NCI-H1417 treated with DMSO at 0.1 percent for 48 hours (cell line): Measurements from ENCODE around the gene TMCC1.
"Not testable (repeated sequence)": the region's sequence is repeated elsewhere in the genome, so short reads cannot be mapped to it uniquely, and the experiment has no call there.

Source experiments
- DNase-seq: peaks from one replicate; lab custom pipeline; 2025; lab: John Stamatoyannopoulos, UW

The TMCC1 gene

DNA sequence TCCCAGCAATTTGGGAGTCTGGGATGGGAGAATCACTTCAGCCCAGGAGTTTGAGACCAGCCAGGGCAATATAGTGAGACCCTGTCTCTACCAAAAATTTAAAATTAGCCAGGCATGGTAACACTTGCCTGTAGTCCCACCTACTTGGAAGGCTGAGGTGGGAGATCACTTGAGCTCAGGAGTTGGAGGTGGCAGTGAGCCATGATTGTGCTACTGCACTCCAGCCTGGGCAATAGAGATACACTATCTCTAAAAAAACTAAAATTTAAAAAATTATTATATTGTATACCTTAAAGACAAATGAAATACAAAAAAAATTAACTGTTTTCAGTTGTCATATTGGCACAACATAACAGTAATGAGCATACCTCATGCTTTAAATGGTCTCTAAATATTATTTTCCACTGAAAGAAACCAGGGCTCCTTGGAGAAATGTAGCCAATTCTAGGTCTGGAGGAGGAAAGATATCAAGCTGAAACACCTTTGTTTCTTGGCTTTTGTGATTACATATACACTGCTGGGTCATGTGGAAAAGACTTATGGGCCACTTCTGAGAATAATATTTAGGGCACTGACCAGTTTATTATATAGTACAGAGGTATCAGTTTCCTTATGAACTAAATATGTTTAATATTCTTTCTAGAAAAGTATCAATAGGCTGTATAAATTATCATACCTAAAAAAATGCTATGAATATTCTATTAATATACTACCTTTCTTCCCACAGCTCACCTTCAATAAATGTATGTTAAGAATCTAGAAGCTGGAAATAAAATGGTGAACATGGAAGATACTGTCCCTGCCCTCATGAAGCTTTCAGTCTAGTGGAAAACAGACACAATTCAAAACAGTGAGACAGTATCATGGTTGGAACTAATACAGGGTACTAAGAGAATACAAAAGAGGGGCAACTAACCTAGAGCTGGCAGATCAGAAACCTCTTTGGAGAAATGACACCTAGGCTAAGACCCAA, 119.5 kb downstream of the TMCC1 start:
- no peak for DNase-seq

DNA sequence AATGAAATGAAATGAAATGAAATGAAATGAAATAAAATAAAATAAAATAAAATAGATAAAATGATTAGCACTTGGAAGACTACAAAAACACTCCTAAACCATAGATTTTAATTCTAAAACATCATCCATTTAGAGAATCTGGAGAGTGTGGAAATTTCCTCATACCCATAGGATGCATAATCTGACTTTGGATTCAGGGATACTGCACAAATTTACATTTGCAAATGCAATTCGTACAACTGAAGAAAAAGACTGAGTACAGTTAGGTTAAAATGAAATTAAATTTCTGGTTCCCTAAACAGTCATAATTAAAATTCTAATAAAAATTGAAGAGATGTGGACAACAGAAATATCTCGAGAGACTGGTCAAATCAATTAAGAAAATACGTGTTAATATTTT, 122.9 kb downstream of the TMCC1 start:
- no peak for DNase-seq

DNA sequence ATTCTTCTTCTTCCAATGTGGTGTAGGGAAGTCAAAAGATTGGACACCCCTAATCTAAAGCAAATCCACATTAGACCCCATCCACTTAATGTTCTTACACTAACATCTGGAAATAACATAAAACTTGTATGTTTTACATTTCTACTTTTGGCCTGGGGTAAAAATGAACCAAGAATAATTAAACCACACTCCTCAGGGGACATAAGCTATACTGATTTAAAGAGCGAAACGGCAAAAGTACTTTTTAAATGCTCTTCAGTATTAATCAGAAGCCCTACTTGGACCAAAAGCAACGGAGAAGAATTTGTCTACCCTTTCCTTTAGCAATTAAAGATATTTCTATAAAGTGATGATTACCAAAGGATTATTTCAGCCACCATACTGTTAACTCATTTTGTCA, 123.9 kb downstream of the TMCC1 start:
- no peak for DNase-seq

DNA sequence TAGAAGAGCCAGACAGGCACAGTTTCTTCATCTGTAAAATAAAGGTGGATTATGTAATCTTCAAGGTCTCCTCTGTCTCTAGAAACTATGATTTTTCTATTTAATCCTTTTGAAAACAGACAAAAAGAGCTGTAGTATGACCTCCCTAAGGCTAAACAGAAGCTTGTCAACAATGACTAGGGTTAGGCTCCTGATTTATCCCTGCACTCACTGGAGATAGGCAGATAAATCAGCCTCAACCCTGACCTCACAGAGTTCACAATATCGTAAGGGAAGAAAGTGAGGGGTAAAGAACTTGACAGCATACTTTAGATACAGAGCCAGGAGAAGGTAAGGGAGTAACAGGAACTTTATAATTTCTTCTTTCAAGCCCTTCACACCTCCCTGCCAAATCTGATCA, 124.8 kb downstream of the TMCC1 start:
- DNase-seq, result no peak

DNA sequence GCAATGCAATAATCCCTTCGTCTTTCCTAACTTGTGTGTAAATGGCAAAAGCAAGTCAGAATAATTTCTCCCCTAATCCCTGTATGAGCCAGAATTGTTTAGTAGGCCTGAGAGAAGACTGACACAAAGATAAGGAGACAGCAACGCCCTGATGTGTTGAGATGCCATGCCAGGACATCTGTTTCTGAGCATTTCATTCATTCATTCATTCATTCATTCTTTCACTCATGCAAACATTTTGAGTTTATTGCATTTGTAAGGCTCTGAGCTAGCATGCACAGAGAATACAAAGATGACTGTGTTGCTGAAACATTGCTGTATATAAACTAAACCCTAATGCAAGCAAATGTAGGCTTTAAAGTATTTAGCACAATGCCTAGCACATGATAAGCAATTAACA, 127.4 kb downstream of the TMCC1 start:
- DNase-seq, result no peak

DNA sequence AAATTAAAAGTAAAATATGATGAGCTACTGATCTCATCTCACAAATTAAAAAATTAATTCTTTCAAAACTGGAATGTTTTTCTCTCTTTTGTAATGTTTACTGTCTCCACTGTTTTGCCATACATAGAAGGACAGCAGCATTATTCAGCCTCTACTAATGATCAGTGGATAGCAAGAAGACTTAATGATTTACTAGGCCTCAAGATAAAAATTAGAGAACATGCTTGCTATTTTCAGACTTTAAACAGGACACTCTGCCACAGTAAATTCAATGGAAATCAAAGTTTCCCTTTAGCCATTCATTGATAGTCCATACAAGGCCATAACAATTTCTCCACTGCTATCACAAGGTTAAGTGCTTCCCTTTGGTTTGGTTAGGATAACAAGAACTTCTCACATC, 129.4 kb downstream of the TMCC1 start:
- no peak for DNase-seq

DNA sequence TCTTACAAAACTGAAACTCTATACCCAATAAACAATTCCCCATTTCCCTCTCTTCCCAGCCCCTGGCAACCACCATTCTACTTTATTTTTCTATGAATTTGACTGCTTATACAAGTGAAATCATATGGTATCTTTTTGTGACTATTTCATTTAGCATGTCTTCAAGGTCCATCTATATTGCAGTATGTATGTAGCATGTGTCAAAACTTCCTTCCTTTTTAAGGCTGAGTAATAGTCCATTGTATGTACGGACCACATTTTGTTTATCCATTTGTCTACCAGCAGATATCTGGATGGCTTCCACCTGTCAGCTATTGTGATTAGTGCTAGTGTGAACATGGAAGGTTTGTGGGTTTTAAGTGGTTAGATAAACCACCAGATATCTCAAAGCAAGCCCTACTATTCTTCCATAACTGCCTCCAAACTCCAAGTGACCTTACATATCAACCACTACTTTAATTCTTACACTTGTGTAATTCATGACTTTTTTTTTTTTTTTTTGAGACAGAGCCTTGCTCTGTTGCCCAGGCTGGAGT, 134.7 kb downstream of the TMCC1 start:
- DNase-seq, result no peak

DNA sequence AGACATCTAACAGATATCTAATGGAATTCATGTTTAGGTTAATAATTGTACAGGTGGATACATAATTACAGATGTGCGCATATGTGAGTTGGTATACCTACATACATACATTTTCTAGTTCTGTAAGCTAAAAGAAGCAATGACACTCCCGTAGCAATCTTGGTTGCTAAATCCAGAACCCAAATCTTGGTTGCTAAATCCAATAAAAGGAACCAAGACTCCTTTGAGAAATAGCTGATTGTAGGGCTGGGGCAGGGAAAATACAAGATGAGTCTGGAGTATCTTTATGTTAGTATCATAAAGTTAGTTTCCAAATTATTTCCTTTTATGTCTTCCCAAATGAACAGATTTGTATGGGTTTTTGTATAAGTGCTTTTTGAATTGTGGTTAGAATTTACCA, 135.2 kb downstream of the TMCC1 start:
- DNase-seq, result no peak

DNA sequence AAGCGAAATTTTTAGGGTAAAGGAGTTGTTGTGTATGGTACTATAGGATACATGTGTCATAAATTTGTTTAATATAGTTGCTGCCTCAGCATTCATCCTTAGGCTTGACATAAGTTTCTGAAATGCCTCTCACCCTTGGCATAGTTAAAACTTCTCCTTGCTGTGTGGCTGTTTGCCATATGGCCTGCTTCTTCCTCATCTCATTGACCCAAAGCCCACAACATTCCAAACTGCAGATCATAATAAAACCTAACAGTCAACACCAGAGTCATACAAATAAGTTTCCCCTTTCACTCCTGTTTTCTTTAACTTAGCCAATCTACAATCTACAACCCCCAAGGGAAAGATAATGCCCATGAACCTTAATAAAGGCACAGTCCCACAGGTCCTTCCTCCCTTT, 136.6 kb downstream of the TMCC1 start:
- no peak for DNase-seq

DNA sequence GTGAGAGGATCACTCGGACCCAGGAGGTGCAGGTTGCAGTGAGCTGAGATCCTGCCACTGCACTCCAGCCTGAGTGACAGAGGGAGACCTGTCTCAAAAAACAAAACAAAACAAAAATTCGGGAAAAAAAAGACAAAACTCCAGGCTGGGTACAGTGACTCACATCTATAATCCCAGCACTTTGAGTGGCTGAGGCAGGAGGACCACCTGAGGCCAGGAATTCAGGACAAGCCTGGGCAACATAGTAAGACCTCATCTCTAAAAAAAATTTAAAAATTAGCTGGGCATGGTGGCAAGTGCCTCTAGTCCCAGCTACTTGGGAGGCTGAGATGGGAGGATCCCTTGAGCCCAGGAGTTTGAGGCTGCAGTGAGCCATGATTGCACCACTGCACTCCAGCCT, 142.4 kb downstream of the TMCC1 start:
- DNase-seq, result not testable (repeated sequence)

DNA sequence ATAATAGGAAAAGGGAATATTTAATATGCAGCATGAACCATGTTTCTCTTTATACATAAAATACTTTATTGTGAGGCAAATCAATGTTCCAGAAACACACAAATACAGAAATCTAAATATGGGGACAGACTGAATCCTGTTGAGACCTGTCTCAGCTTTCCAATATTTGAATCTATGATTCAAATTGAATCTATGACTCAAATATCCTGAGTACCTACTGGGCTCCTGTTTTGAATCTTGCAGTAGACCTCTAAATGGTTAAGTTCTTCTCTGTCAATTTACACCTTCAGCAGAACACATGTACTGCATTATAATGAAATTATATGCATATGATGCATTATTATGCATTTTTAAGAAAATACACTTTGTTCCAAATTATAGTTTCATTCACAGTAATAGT, 143.8 kb downstream of the TMCC1 start:
- no peak for DNase-seq

DNA sequence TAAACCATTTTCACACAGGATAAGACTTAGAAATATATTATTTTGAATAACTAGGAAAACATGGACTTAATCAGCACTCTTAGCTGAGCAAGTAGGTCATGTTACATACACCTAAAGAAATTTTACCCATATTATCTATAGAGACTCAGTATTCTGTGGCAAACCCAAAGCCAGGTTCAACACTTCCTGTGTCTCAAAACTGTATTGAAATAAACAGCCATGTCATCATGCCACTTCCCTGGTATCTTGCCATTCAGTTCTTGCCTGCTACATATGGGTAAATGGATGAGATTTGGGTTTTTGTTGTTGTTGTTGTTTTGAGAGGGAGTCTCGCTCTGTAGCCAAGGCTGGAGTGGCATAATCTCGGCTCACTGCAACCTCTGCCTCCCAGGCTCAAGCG, 145.5 kb downstream of the TMCC1 start:
- DNase-seq, result no peak

DNA sequence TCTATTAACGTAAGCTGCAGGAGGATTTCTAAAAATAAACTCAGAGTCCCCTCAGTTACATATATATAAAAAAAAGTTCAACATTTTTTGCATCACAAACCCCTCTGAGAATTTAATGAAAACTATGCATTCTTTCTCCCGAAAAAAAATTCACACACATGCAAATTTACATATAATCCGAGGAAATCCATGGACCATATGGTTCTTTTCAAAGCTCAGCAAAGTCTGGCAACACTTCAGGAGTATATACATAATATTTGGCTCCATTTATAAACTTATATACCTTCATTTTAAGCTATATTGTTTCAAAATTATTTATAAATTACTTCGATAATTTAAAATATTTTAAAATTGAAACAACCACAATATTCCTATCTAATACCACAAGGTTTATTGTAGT, 146.4 kb downstream of the TMCC1 start:
- no peak for DNase-seq

DNA sequence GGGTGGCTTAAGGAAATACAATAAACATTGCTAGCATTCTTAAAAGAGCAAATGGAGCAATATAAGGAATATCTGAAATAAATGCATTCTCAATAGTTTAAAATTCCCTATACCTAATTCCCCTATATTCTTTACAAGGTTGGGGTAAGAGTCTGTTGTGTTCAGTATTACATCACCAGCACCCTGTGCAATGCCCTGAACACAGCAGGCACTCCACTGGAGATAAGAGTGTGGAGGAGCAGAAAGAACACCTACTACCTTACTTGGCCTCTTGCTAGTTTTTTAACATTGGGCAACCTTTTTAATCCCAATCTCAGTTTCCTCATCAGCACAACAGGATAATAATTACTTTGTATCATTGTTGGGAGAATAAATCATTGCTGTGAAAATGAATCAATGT, 146.9 kb downstream of the TMCC1 start:
- no peak for DNase-seq

DNA sequence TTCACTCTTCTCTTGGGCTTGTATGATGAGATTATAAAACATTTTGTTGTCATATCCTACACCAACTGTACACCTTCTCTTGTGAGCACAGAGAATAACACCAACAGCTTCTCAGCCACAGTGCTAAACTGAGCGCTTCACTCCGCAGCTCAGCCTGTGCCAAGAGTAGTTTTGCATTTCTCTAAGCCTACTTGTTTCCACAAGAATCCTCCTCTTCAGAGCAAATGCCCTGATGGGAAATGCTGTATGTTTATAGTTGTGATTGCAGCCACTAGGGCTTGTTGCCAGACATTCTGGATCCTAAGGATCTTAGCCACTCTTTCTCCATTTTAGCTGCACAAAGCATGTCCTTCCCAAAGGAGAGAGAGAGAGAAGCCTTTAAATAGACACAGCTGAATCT, 148.3 kb downstream of the TMCC1 start:
- no peak for DNase-seq

DNA sequence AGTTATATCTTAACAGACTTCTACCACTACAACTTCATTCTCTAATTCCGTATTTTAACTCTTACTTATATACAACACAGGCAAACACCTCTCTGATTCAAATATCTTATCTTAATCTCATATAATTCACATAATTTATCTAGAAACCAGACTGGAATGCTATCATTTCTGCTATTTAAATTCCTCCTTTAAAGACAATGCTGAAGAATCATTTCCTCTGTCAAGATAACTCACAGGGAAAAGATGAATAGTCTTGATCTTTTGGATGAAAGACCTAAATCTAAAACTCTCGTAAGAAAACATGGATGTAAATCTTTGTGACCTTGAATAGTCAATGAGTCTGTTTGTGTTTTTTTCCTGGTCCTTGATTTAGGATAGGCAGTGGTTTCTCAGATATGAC, 151.7 kb downstream of the TMCC1 start:
- DNase-seq, result no peak

DNA sequence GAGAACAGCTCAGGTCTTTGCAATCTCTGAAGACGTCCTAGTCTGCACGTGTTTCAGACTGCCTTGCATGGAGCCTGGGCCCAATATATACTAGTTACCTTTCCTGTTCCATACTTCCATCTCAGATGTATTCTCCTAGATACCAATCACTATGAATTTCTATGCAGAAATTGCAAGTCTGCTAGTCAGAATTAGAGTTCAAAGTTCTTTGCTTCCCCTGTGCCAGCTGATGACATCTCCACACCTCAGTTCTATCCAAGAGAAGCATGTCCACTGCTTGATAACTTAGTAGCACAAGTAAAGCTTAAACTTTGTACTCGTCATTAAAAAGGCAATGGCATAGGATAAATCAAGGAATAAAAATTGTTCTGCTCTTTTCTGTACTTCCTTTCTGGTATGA, 153.4 kb downstream of the TMCC1 start:
- DNase-seq, result no peak

DNA sequence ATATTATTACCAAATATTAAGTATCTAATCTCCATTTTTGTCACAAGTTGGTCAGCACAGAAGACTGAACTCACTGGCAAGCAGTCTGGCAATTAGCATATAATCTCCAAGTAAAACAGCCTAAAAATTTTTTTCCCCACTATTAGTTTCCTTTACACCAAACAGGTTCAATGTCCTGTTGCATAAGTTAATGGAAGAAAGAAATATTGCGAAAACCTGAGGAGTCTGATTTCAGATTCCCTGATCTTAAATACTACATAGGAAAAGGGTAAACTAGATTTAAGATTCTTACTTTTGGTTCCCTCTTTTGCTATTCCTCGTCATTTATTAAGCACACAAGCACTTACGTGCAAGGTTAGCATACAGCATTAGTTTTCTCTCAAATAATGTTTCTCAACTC, 153.9 kb downstream of the TMCC1 start:
- DNase-seq, result no peak

DNA sequence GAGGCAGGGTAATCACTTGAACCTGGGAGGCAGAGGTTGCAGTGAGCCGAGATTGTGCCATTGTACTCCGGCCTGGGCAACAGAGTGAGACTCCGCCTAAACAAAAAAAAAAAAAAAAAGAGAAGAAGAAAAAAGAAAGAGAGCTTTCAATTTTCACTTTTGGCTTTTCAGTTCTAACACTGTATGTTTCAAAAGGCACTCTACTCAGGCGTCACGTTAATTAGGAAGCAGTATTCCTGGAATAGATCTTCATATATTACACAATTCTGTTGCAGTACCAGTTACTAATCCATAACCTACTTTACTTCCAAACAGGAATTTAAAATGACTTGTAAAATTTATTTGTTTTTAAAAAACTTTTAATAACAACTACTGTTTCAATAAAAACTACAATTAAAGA, 155.3 kb downstream of the TMCC1 start:
- DNase-seq, result no peak

DNA sequence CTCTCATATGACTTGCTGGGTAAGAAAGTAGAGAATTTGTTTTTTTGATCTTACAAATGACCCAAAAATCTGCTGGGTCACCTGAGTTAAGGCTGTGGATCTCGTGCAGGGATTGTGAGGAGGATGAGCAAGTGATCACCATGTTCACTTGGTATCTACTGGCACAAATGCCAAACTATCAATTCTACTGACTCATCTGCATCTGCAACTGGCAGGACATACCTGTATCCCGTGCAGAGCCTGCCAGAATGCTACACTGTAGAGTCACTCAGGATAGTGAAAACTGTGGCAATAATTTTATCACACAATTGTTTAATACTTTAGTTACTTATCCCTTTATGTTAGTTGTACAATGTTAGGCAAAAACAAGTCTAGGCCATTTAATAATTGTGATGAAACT, 157.4 kb downstream of the TMCC1 start:
- DNase-seq, result no peak

DNA sequence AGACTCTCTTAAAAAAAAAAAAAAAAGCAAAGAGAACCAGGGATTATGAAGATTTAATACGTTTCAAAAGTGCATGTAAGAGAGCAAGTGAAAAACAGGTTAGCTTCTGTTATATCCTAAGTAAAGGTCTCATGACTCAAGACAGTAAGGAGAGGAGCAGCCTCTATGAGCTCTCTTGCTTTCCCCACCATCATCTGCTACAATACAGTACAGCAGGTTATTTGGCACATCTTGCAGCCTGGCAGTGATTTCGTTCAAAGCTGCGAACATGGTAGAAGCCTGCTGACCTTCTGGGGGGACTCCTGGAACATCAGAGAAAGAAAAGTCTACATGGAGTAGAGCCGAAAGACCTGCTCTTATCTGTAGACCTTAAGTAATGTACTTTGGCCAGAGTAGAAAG, 157.9 kb downstream of the TMCC1 start:
- DNase-seq, result no peak

DNA sequence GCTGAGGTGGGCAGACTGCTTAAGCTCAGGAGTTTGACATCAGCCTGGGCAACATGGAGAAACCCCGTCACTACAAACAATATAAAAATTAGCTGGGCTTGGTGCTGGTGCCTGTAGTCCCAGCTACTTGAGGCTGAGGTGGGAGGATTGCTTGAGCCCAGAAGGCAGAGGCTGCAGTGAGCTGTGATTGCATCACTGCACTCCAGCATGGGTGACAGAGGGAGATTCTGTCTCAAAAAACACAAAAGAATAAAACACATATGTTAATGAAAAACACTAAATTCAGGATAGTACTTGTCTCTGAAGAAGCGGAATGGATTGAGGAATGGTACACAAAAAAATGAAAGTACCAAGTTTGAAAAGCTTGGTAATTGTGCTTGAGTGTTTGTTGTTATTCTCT, 159.1 kb downstream of the TMCC1 start:
- no peak for DNase-seq

DNA sequence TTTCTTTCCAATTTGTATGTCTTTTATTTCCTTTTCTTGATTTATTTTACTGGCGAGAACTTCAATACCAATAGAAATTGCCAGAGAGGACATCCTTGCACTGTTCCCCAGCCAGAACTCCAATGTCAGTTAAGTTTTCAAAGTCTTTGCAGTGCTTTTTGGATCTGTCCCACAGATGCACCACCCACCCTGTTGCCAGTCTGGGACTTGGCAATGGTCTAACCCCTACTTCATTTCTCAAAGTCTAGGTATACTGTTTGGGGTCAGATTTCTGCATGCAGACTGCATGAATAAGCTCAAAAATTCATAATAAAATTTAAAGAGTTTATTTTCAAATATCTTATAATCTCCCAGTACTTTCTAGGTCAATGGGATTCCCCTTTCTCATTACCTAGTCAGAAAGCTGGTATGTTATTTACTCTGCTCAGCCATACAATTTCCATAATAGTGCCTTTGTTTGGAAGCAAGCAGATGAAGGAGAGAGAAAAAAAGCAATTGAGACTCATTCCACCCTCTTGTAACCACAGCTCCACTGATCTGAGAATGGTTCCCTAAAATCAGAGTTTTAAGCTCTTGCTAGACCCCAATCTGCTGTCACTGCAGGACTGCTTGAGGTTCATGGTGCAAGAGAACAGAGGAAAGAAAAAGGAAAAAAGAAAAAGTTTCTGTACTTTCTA, 161.2 kb downstream of the TMCC1 start:
- no peak for DNase-seq
